ENCODE results near the gene RBL2.
"Not testable (repeated sequence)": the region's sequence is repeated elsewhere in the genome, so short reads cannot be mapped to it uniquely, and the experiment has no call there.

Gene RBL2

GRCh38 chr16:53504665-53505064, 70.4 kb downstream of the RBL2 start:
- DNase-seq: peak; percentile 19

GRCh38 chr16:53506254-53506653, 72.0 kb downstream of the RBL2 start:
- DNase-seq (no peak), ATAC-seq (no peak)

More at GRCh38 chr16:53504665-53505064, 70.4 kb downstream of the RBL2 start:
- no peak for ATAC-seq

GRCh38 chr16:53507464-53508179, 73.4 kb downstream of the RBL2 start:
- DNase-seq (no peak), ATAC-seq (no peak)

GRCh38 chr16:53509906-53510703, 75.8 kb downstream of the RBL2 start:
- ATAC-seq (no peak), DNase-seq (peak; percentile 47)

GRCh38 chr16:53510704-53511070, 76.4 kb downstream of the RBL2 start:
- DNase-seq (no peak), ATAC-seq (no peak)

GRCh38 chr16:53511084-53511402, 76.8 kb downstream of the RBL2 start:
- ATAC-seq (no peak), DNase-seq (no peak)

- no peak for ATAC-seq
- no peak for DNase-seq
These were observed 77.4 kb downstream of the RBL2 start for GRCh38 chr16:53511403-53512280.

GRCh38 chr16:53512795-53513194, 78.5 kb downstream of the RBL2 start:
- DNase-seq, ATAC-seq: not testable (repeated sequence)

- no peak for ATAC-seq
- DNase-seq: no peak
These were observed 81.0 kb downstream of the RBL2 start for GRCh38 chr16:53515259-53515658.

GRCh38 chr16:53515811-53516210, 81.5 kb downstream of the RBL2 start:
- no peak for DNase-seq
- no peak for ATAC-seq

GRCh38 chr16:53517851-53518250, 83.6 kb downstream of the RBL2 start:
- ATAC-seq (no peak), DNase-seq (no peak)

- DNase-seq (peak; percentile 77), ATAC-seq (peak; percentile 88)
These were observed 84.5 kb downstream of the RBL2 start for GRCh38 chr16:53518550-53519416.

GRCh38 chr16:53519417-53520091, 85.3 kb downstream of the RBL2 start:
- ATAC-seq (no peak), DNase-seq (no peak)

- no peak for DNase-seq
- no peak for ATAC-seq
These were observed 89.0 kb downstream of the RBL2 start for GRCh38 chr16:53523126-53523804.

- ATAC-seq: no peak
- no peak for DNase-seq
These were observed 89.8 kb downstream of the RBL2 start for GRCh38 chr16:53523971-53524548.

GRCh38 chr16:53528797-53529196, 94.5 kb downstream of the RBL2 start:
- DNase-seq: no peak
- peak; percentile 4 for ATAC-seq

GRCh38 chr16:53529513-53529912, 95.2 kb downstream of the RBL2 start:
- DNase-seq (no peak), ATAC-seq (no peak)

- no peak for DNase-seq
- no peak for ATAC-seq
These were observed 95.8 kb downstream of the RBL2 start for GRCh38 chr16:53530046-53530445.

- DNase-seq (no peak), ATAC-seq (no peak)
These were observed 96.5 kb downstream of the RBL2 start for GRCh38 chr16:53530741-53531140.

- ATAC-seq: no peak
- no peak for DNase-seq
These were observed 99.9 kb downstream of the RBL2 start for GRCh38 chr16:53534206-53534605.

Data from stimulated activated naive CD8-positive, alpha-beta T cell treated with anti-CD3 and anti-CD28 coated beads, Interleukin-15, Interleukin-2, amounts not matched to agents 100 U/mL and 50 U/mL, for 24 hours (primary cell).